Measurements from ENCODE around the gene VPS52.
A peak's percentile ranks its signal among the peaks of the same experiment; 100 is the strongest.
"Not testable (repeated sequence)": the region's sequence is repeated elsewhere in the genome, so short reads cannot be mapped to it uniquely, and the experiment has no call there.

Gene VPS52

GRCh38 chr6:33250731-33251130 is 20.9 kb downstream of the VPS52 start:
- no peak for DNase-seq (ENCODE audit: low read depth)

DNA sequence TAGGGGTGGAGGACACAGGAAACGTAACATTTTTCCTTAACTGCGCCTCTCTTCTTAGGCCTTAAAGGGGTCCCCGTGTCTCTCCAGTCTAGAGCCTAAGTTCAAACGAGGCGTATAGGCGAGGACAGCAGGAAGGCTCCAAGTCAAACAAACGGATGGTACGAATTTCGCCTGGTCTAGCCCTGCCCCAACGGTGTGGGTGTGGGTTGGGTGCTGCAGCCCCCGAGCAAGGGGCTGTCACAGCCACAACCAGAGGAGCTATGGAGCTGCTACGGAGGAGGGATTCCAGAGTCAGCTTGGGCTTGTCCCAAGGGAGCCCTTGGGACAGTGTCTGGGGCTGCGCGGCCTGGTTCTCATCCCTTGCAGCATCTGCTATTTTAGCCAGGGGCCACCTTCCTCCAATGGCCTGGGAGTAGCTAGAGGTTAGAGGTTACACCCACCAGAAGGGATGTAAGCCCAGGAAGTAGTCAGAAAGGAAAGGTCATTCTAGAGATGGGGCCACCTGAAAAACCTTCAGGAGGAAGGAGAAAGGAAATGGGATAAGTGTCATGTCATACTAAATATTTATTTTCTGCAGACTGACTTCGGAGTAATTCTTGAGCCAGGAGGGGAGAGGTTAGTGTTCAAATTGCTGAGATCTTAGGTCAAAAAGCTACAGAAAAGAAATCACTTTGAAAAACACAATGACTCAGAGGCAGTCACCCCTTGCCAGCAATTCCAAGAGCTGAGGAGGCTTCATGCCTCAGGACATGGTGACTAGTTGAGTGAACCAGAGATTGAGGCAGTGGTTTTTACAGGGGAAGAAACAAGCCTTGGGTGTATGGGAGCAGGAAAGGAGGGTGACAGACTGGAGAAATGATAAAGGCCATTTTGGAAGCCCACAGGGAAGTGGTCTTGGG is 21.7 kb downstream of the VPS52 start:
- DNase-seq (ENCODE audit: low read depth): peak; percentile 72

GRCh38 chr6:33248932-33249731 is 22.5 kb downstream of the VPS52 start:
- peak; percentile 99 for DNase-seq (ENCODE audit: low read depth)

GRCh38 chr6:33248643-33248931 is 23.1 kb downstream of the VPS52 start:
- peak; percentile 42 for DNase-seq (ENCODE audit: low read depth)

DNA sequence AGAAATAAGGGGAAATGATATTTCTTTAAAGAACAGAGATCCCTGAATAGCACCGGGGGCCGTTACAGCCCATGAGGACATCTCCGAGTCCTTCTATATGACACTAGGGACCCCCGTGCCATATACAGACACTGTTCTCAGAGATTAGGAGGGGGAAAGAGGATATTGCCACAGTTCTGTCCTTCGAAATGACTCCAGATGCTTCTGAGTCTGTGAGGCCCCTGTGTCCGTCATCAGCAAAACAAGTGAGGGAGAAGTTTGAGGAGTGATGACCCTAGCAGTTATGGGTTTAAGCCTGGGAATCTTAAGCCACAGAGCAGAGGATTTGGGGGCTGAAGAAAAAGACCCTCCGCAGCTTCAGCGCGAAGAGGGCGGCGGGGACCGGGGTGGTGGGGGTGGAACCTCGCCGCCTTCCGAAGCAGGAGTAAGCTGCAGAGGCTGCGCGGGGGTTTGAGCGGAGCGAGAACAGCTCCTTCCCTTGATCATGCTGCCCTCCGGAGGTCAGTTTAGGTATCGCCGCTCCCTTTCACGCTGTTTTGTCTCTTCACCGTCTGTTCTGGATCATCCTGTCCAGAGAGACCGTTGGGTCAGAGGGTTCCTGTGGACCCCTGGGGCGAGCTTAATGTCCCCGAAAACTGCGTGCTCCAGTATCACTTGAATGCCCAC is 23.6 kb downstream of the VPS52 start:
- peak; percentile 78 for DNase-seq (ENCODE audit: low read depth)

DNA sequence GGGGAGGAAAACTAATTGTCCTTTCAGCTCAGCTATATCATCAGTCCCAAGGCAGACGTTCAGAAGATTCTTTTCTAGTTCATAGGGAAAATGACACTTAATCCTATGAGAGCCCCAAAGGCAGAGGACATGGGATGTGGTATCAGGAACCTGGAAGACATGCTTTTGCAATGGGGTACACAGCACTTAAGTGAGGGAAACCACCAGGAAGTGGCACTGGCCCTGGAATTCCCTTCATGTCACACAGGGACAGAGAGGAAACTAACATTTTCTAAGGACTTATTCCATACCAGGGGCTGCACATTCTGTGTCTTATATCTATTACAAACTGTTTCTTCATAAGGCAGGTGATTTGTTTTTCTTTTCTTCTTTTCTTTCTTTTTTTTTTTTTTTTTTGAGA is 28.2 kb downstream of the VPS52 start:
- DNase-seq (ENCODE audit: low read depth): no peak

GRCh38 chr6:33241968-33242367 is 29.7 kb downstream of the VPS52 start:
- no peak for DNase-seq (ENCODE audit: low read depth)

GRCh38 chr6:33237741-33238140 is 33.9 kb downstream of the VPS52 start:
- DNase-seq (ENCODE audit: low read depth): no peak

GRCh38 chr6:33236852-33237251 is 34.8 kb downstream of the VPS52 start:
- no peak for DNase-seq (ENCODE audit: low read depth)

GRCh38 chr6:33236328-33236727 is 35.3 kb downstream of the VPS52 start:
- DNase-seq (ENCODE audit: low read depth): no peak

DNA sequence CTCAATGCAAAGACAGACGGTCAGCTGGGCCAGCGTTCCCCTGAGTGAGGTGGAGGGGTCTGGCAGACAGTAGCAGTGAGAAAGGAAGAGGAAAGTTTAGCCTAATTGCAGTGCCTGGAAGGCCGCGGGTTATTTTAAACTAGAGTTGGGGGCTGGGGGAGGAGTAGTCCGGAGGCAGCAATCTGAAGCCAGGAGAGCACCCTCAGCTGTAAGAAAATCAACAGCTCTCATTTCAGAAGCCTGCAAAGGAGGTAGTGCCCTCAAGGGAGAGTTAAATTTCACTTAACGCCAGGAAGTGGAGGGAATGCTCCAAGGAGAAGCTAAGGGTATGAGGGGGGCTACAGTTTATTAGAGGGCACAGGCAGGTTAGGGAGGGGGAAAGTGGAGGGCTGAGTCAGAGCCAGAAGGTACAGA is 36.4 kb downstream of the VPS52 start:
- DNase-seq (ENCODE audit: low read depth): no peak

DNA sequence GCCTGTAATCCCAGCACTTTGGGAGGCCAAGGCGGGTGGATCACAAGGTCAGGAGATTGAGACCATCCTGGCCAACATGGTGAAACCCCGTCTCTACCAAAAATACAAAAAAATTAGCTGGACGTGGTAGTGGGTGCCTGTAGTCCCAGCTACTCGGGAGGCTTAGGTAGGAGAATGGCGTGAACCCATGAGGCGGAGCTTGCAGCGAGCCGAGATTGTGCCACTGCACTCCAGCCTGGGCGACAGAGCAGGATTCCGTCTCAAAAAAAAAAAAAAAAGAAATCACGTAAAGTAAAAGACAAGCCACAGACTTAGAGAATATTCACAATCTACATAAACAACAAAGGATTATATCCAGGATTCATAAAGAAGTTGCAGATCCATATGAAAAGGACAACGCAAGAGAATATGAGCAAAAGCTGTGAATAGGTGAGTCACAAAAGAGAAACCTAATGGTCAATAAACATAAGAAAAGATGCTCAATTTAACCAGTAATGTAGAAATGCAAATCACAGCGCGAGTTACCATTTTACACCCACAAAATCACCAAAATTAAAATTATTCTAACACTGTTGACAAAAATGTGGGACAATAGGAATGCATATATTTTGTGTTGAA is 45.1 kb downstream of the VPS52 start:
- not testable (repeated sequence) for DNase-seq (ENCODE audit: low read depth)

- DNase-seq (ENCODE audit: low read depth): no peak
Observed at GRCh38 chr6:33217681-33218080, 54.0 kb downstream of the VPS52 start.

DNA sequence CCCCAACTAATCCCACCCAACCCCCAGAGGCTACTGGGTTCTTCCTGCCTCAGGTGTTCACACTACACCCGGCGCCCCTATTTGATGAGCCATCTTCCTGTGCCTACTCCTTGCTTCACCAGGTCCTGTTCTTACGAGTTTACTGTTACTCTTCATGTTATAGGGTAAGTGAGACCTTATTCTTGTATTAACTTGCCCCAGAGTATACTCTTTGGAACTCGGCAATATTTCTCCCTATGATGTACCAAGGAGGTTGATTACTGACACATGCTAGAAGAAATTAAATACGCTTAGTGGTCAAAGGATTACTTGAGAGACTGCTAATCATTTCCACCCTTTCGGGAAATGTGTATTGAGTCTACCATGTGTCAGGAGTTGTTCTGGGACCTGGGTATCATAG is 54.4 kb downstream of the VPS52 start:
- DNase-seq (ENCODE audit: low read depth): no peak

DNA sequence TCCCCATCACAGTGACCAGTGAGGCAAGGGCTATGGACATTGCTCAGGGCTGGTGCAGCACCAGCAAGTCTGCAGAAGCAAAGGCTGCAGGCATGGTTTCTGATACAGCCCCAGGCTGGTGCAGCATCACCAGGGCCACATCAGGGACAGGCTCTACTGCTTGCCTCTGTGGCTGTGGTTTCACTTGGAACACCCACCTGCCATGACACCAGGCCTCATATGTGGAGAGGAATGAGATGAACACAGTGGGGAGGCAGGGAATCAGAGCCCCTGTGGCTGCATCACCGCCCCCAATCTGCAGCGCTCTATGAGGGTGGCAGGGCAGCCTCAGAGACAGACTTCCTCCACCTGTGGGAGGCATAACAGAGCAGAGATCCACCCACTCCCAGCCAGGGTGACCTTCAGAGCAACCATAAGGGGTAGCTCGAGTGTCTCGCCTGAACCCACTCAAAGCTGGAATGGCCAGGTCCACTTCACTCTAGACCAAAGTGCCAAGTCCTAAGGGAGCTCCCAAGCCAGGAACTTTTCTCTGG is 55.5 kb downstream of the VPS52 start:
- DNase-seq (ENCODE audit: low read depth): no peak

GRCh38 chr6:33215271-33216116 is 56.2 kb downstream of the VPS52 start:
- no peak for DNase-seq (ENCODE audit: low read depth)

- DNase-seq (ENCODE audit: low read depth): no peak
Observed at GRCh38 chr6:33213989-33214335, 57.7 kb downstream of the VPS52 start.

GRCh38 chr6:33213166-33213988 is 58.3 kb downstream of the VPS52 start:
- no peak for DNase-seq (ENCODE audit: low read depth)

DNA sequence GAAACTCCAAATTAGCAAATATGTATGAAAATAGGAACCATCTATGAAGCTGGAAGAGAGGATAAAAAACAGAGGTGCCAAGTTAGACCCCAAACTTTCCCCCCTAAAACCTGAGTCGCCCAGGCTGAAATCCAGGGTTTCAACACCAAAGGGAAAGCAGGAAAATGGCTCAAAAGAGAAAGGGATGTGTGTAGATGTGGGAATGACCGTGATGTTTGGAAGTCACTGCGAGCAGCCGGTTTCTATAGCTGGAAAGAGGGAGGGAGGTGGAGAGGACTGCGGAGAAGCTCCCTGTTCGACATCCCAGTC is 58.9 kb downstream of the VPS52 start:
- no peak for DNase-seq (ENCODE audit: low read depth)

- no peak for DNase-seq (ENCODE audit: low read depth)
Observed at GRCh38 chr6:33211666-33212422, 59.8 kb downstream of the VPS52 start.

Measured in fibroblast of gingiva (primary cell).